Measurements from ENCODE around the gene DNAJC16. TPM values are rescaled to one million over a fixed set of nuclear protein-coding genes. Genes with fewer than 3 reads are reported as not detected.

DNAJC16 gene
- total and polyA plus RNA-seq, 8 donors = 15.9 to 26.3 (median 19.8) TPM

DNA sequence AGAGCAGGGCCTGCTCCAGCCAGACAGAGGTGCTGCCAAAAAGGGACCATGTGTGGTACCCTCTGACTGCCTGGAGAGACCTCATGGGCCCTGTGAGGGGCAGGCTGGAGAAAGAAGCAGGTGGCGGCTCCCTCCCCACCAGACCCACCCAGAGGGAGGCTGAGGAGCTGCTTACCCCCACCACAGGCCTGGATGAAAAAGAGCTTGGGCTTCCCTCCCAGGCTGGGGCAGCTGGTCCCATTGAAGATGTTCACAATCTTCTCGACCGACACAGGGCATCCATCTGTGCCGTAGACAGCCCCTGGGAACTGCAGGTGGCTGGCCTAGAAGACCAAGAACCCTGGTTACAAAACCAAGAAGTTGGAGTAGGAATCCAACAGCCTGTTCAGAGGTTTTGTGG lies 22.2 kb upstream of the DNAJC16 start:
- TF ChIP-seq, protein P1, sequence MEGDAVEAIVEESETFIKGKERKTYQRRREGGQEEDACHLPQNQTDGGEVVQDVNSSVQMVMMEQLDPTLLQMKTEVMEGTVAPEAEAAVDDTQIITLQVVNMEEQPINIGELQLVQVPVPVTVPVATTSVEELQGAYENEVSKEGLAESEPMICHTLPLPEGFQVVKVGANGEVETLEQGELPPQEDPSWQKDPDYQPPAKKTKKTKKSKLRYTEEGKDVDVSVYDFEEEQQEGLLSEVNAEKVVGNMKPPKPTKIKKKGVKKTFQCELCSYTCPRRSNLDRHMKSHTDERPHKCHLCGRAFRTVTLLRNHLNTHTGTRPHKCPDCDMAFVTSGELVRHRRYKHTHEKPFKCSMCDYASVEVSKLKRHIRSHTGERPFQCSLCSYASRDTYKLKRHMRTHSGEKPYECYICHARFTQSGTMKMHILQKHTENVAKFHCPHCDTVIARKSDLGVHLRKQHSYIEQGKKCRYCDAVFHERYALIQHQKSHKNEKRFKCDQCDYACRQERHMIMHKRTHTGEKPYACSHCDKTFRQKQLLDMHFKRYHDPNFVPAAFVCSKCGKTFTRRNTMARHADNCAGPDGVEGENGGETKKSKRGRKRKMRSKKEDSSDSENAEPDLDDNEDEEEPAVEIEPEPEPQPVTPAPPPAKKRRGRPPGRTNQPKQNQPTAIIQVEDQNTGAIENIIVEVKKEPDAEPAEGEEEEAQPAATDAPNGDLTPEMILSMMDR (IDR thresholded peaks at IDR 0.05) = no peak
- no peak overlapping the region for H3K27ac ChIP-seq
- H3K36me3 ChIP-seq = peaks cover 0 to 54% of the 10 kb centered on the region in 2 donors
- H3K4me1 ChIP-seq = no peaks in the 10 kb centered on the region
- no peaks in the 10 kb centered on the region for H3K9me3 ChIP-seq
- intact Hi-C loops (cut with DNase I) = no loop called here
- DNase-seq = no peak
- no peak for ATAC-seq
- no peak overlapping the region for H3K4me3 ChIP-seq
- H3K27me3 ChIP-seq = no peaks in the 10 kb centered on the region

DNA sequence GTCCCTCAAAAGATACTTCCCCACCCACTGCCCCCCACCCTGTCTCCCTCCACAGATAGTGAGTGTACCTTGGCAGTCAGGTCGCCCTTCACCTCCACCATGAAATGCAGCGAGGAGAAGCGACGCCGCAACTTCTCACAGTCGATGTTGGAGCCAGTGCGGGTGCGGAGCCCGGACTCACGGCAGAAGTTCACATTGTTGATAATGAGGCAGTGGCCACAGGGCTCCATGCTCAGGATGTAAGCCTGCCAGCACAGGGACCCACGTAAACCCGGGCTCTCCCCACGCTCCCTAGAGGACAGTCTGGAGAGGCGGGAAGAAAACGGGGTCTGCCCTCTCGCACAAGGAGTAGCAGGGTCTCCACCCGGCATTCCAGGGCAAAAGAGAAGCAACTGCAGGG lies 19.8 kb upstream of the DNAJC16 start:
- Histone ChIP-seq H3K4me1 (no peaks in the 10 kb centered on the region), H3K27ac (no peak overlapping the region), H3K4me3 (no peak overlapping the region), H3K9me3 (no peaks in the 10 kb centered on the region), H3K27me3 (no peaks in the 10 kb centered on the region), H3K36me3 (peaks cover 0 to 54% of the 10 kb centered on the region in 2 donors)
- ATAC-seq (no peak), DNase-seq (no peak)
- TF ChIP-seq, protein P1 (IDR thresholded peaks at IDR 0.05) = no peak
- intact Hi-C loops (cut with DNase I) = no loop called here

DNA sequence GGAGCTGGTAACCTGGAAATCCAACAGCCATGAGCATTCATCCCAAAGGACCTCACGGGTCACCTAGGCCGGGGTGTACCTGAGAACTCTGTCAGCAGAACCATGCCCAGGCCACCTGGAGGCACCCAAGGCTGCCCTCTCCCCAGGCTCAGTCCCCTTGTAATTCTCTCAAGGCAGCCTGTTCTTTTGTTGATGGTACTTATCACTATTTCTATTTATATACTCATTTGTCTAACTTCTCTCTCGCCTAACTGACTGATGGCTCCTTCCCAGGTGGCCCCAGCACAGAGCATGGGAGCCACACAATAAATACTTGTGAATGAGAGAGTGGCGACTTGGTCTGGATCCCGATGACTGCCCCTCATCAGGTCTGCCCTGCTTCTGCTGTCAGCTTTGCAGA lies 19.4 kb upstream of the DNAJC16 start:
- no peak for ATAC-seq
- DNase-seq = no peak
- Histone ChIP-seq H3K27ac (no peak overlapping the region), H3K36me3 (peaks cover 0 to 54% of the 10 kb centered on the region in 2 donors), H3K4me3 (no peak overlapping the region), H3K4me1 (no peaks in the 10 kb centered on the region), H3K9me3 (no peaks in the 10 kb centered on the region), H3K27me3 (no peaks in the 10 kb centered on the region)
- intact Hi-C loops (cut with DNase I) = no loop called here
- TF ChIP-seq, protein P1 (IDR thresholded peaks at IDR 0.05) = no peak

DNA sequence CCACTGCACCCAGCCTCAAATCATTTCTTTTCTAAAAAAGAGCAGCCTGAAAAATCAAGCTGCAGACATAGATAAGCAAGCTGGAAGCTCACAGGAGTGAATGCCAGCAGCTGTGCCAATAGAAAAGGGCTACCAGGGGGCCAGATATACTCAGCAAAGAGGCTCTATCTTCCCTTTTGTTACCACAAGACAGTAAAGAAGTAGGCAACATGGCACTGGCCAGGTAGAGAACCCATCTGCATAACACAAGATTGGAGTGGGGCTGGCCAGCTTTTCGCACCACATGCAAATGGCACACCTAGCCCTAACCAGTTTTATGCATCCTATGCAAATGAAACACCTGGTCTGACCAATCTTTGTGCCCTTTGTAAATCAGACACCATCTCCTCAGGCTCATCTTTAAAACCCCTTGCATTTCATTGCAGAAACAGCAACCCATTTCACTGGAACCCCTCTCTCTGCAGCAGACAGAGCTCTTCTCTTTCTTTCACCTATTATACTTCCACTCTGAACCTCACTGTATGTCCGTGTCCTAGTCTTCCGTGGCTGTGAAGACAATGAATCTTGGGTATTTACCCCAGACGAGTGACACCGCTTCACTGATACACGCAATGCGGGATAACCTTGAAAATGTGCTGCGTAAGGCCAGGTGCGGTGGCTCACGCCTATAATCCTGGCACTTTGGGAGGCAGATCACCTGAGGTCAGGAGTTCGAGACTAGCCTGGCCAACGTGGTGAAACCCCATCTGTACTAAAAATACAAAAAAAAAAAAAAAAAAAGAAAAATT lies 17.8 kb upstream of the DNAJC16 start:
- DNase-seq (no peak), ATAC-seq (no peak)
- no peaks in the 10 kb centered on the region for H3K27me3 ChIP-seq
- intact Hi-C loops (cut with DNase I) = no loop called here
- H3K4me1 ChIP-seq = no peaks in the 10 kb centered on the region
- no peaks in the 10 kb centered on the region for H3K9me3 ChIP-seq
- H3K4me3 ChIP-seq = no peak overlapping the region
- no peak overlapping the region for H3K27ac ChIP-seq
- peaks cover 0 to 48% of the 10 kb centered on the region in 2 donors for H3K36me3 ChIP-seq
- TF ChIP-seq, protein P1 (IDR thresholded peaks at IDR 0.05) = no peak

DNA sequence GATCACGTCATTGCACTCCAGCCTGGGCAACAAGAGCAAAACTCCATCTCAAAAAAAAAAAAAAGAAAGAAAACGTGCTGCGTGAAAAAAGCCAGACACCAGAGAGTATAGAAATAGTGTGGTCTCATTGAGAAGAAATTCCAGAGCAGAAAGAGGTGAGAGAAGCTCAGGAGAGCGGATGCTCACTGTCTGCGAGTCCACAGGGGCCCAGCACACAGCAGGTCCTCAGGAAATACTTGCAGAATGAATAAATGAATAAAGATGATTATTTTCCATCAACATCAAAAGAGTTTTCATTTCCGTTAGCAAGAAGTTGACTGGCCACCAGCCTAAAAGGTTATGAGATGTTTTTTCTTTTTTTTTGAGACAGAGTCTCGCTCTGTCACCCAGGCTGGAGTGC lies 17.1 kb upstream of the DNAJC16 start:
- no peak overlapping the region for H3K27ac ChIP-seq
- DNase-seq (no peak), ATAC-seq (no peak)
- intact Hi-C loops (cut with DNase I) = no loop called here
- peaks cover 0 to 42% of the 10 kb centered on the region in 2 donors for H3K36me3 ChIP-seq
- no peak overlapping the region for H3K4me3 ChIP-seq
- TF ChIP-seq, protein P1 (IDR thresholded peaks at IDR 0.05) = no peak
- no peaks in the 10 kb centered on the region for H3K9me3 ChIP-seq
- peaks cover 0 to under 1% of the 10 kb centered on the region in 2 donors for H3K4me1 ChIP-seq
- H3K27me3 ChIP-seq = no peaks in the 10 kb centered on the region

Data from left lung (tissue), 10 donors.